Measurements from ENCODE around the gene SH3TC2.

SH3TC2 gene

GRCh38 chr5:148961261-148962199 is 101.3 kb downstream of the SH3TC2 start:
- peak overlapping the region in 1 of 21 experiments; percentile 20 for H3K27ac ChIP-seq

GRCh38 chr5:148960070-148960769 is 102.6 kb downstream of the SH3TC2 start:
- H3K4me3 ChIP-seq: no peak overlapping the region
- H3K27ac ChIP-seq: no peak overlapping the region

More at GRCh38 chr5:148961261-148962199, 101.3 kb downstream of the SH3TC2 start:
- no peak overlapping the region for H3K4me3 ChIP-seq

GRCh38 chr5:148957591-148958202 is 105.2 kb downstream of the SH3TC2 start:
- Histone ChIP-seq H3K4me3 (no peak overlapping the region), H3K27ac (no peak overlapping the region)

- H3K27ac ChIP-seq: peak overlapping the region in 4 of 21 experiments; percentile 3 to 31 (median 12)
- no peak overlapping the region for H3K4me3 ChIP-seq
Observed at GRCh38 chr5:148956477-148957385, 106.1 kb downstream of the SH3TC2 start.
